GM12864 (cell line): ENCODE data around the gene PEMT.

Experiments used
- DNase-seq: peaks from one replicate; pipeline ENCODE4 v3.0.0-alpha.2; 2011; ENCODE audit warnings: low read depth
- H3K4me3 ChIP-seq: 2 replicates; pipeline ENCODE4 v1.5.1; 2011; ENCODE audit warnings: mild to moderate bottlenecking, low read depth, low read length, control low read depth
- TF ChIP-seq, protein P1 (sequence below): IDR thresholded peaks from 2 replicates; pipeline ENCODE4 v1.5.1; 2011; ENCODE audit warnings: low read depth, mild to moderate bottlenecking, moderate library complexity, low read length, control low read depth, inconsistent platforms; ENCODE audit errors: missing control alignments

Gene PEMT

DNA sequence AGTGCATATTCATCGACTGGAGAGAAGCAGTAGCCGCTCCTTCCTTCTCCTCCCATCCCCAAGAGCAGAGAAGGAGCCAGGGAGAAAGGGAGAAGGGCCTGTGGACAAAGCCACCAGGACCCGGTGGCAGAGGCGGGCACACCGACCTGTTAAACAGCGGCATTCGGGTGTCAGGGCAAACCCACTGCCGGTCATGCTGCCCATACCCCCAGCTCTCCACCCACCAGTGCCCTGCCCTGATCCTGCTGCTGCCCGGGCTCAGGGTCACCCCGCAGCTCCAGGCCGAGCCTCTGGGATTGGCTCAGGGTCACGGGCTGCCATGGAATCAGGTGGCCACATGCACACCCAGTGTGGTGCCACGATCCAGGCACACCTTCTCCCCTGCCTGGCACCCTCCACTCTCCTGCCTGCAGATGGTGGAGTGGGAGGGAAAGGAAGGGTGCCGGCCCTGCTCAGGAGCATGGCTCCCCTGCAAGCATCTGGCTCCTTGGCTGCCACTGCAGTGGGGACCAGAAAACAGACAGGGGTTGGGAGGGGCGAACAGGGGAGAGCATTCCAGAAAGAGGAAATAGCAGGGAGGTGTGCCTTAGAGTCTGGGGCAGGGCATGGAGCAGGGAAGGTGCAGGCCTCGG, 77.0 kb downstream of the PEMT start:
- no peak overlapping the region for H3K4me3 ChIP-seq
- no peak for DNase-seq
- TF ChIP-seq, protein P1, sequence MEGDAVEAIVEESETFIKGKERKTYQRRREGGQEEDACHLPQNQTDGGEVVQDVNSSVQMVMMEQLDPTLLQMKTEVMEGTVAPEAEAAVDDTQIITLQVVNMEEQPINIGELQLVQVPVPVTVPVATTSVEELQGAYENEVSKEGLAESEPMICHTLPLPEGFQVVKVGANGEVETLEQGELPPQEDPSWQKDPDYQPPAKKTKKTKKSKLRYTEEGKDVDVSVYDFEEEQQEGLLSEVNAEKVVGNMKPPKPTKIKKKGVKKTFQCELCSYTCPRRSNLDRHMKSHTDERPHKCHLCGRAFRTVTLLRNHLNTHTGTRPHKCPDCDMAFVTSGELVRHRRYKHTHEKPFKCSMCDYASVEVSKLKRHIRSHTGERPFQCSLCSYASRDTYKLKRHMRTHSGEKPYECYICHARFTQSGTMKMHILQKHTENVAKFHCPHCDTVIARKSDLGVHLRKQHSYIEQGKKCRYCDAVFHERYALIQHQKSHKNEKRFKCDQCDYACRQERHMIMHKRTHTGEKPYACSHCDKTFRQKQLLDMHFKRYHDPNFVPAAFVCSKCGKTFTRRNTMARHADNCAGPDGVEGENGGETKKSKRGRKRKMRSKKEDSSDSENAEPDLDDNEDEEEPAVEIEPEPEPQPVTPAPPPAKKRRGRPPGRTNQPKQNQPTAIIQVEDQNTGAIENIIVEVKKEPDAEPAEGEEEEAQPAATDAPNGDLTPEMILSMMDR: no peak

DNA sequence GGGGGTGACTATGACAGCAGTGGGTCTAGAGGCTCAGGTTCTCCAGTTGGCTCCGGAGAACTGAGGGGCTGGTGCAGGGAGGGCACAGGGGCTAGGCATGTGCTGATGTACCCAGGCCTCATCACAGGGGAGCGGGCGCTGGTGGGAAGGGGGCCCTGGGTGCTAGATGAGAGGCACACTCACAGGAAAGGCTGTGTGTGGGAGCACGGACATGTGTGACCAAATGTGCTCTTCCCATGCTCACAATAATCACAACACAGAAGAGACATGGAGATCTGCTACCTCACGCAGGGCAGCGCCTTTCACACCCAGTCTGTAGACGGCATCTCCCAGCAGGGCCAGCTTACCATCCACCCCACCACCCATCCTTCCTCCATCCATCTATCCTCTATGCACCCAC, 77.9 kb downstream of the PEMT start:
- no peak for DNase-seq
- TF ChIP-seq, protein P1: no peak
- H3K4me3 ChIP-seq: no peak overlapping the region

DNA sequence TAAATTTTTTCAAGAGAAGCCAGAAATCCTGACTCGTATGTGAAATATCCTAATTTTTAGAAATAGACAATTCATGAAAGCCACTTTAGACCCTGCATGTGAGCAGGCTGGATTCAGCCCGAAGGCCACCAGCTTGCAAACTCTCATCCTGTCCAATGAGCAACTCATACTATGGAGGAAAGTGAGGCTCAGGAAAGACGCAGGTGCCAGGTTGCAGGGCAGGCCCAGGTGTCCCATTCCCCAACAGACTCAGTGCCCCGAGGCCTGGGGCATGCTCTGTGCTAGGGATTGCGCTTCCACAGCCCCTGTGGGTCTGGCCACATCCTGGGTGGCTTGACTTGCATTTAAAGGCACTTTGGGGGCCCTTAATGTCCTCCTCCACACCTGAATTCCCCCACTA, 78.6 kb downstream of the PEMT start:
- no peak for DNase-seq
- no peak overlapping the region for H3K4me3 ChIP-seq
- TF ChIP-seq, protein P1: no peak

DNA sequence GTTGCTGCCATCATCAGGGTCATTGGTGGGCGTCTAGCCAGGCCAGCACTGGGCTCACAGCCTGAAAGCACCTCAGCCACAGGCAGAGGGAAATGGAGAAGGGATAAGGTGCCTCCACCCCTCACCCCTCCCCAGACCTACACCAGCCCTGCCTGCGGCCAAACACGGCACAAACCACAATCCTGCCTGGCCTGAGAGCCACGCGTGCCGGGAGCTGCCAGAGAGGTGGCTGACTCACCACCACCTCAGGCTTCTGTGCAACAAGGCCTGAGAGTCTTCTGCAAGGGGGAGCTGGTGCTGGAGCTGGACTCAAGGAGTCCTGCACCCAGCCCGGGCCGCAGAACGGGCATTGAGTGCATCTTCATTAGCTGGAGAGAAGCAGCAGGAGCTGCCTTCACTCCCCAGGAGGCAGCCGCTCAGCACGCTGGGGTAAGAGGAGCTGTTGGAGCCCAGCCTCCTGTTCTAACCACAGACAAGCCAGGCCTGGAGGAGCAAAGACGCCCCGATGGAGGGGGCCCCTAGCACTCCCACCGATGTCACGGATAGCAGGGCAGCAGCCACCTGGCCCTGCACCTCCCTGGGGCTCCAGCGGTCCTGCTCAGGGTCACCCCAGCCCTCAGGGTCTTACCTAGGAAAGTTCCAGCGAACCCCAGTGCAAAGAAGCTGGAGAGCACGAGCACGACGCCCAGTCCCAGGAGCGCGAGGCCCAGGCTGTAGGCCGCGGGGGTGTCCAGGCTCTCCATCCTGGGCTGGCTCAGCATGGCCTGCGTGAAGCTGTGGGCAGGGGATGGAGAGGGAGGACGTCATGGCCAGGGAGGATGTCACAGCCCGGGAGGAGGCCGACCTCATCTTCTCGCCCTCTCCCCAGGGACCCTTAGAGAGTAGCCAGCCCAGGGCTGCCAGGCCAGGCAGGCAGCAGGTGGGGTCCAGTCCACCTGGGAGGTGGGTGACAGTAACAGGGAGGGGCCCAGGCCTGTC, 79.3 kb downstream of the PEMT start:
- TF ChIP-seq, protein P1: no peak
- no peak overlapping the region for H3K4me3 ChIP-seq
- no peak for DNase-seq

DNA sequence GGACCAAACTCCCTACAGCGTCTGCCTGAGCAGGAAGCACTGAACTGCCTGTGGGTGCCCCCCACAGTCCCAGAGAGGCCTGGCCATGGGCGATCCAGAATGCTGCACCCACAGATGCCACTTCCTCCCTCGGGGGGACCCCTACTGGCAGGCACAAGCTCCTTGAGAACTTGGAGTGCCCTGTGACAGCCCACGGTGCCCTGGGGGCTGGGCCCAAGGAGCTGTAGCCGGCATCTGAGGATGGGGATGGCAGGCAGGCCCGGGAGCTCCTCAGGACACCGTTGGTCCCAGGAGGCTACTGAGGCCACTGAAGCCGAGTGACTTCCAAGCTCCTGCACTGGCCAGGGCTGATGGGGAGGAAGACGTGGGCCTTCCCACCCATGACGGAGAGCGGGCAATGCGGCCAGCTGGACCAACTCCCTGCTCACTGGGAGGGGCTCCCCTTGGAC, 80.2 kb downstream of the PEMT start:
- H3K4me3 ChIP-seq: no peak overlapping the region
- TF ChIP-seq, protein P1: no peak
- no peak for DNase-seq

DNA sequence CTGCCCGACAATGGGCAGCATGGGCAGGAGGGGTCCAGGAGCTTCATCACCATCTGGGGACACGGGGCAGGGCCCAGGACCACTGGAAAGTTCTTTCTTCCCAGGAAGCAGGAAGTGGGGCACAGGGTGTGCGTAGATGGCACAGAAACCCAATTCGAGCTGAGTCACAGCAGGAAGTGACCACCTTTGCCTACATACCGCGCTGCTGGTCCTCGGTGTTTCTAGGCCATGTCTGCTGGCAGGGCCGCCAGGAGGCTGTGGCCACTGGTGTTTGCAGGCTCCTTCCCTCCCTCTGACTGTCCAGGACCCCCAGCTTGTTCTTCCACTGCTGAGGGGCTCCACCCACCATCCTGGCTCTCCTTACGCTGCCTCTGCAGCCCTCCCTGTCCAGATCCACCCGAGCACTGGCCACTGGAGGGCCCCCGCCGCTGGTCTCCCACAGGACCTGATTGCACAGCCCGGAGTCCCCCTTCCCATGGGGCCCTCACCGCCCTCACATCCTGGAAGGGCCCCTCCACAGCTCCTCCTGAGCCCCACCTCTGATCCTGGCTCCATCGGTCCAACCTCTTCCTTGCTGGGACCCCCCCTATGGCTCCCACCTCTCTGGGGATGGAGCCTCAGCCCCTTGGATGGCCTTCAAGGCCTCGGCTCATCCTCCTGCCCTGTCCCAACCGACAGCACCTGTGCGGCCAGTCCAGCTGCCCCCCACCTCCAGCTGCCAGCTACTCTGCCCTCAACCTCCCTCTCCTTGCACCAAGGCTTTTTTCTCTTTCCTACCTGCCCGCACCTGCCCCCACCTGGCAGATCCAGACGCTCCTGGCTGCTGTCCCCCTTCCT, 80.8 kb downstream of the PEMT start:
- TF ChIP-seq, protein P1: no peak
- no peak overlapping the region for H3K4me3 ChIP-seq
- DNase-seq: no peak
